ENCODE data around the gene MRE11.

GRCh38 chr11:94447149-94447548, 46.5 kb downstream of the MRE11 start:
- TF ChIP-seq CTCF (IDR thresholded peaks at IDR 0.05) (no peak), POLR2A (IDR thresholded peaks at IDR 0.05) (no peak)

Data from thyroid gland (tissue), 4 donors.